ENCODE measurements around the gene FAM210B. TPM values are rescaled to one million over a fixed set of nuclear protein-coding genes. Genes with fewer than 3 reads are reported as not detected.

The FAM210B gene
- total and polyA plus RNA-seq, 7 donors: 17.0 to 52.2 (median 41.9) TPM

DNA sequence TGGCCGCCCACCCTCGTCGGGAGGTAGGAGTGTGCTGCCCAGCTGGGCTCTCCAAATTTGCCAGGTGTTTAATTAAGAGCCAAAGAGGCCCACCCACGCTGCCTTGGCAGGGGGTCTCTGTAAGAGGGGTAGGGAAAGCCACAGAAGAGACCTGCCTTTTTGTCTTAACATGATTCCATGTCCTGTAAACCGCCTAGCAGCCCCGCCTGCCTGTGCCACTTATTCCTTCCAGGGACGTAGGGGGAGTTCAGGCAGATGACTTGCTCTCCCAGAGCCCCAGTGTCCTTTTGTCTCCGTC is 2.1 kb downstream of the FAM210B start:
- Histone ChIP-seq H3K27ac (peak overlapping the region in 3 of 4 donors; percentile 89 to 91 (median 91)), H3K9me3 (no peaks in the 10 kb centered on the region), H3K4me1 (peaks cover 0 to 34% (median 27%) of the 10 kb centered on the region in 4 donors), H3K27me3 (no peaks in the 10 kb centered on the region), H3K4me3 (peak overlapping the region in 1 of 4 donors; percentile 100), H3K36me3 (peaks cover 8 to 16% (median 11%) of the 10 kb centered on the region in 4 donors)
- WGBS, 2 donors: 93 to 94% methylated on average over 8 of the region's 8 CpGs
- TF ChIP-seq POLR2AphosphoS5 (IDR thresholded peaks at IDR 0.05): no peak
- TF ChIP-seq EP300 (IDR thresholded peaks at IDR 0.05): no peak
- TF ChIP-seq, protein P1, sequence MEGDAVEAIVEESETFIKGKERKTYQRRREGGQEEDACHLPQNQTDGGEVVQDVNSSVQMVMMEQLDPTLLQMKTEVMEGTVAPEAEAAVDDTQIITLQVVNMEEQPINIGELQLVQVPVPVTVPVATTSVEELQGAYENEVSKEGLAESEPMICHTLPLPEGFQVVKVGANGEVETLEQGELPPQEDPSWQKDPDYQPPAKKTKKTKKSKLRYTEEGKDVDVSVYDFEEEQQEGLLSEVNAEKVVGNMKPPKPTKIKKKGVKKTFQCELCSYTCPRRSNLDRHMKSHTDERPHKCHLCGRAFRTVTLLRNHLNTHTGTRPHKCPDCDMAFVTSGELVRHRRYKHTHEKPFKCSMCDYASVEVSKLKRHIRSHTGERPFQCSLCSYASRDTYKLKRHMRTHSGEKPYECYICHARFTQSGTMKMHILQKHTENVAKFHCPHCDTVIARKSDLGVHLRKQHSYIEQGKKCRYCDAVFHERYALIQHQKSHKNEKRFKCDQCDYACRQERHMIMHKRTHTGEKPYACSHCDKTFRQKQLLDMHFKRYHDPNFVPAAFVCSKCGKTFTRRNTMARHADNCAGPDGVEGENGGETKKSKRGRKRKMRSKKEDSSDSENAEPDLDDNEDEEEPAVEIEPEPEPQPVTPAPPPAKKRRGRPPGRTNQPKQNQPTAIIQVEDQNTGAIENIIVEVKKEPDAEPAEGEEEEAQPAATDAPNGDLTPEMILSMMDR (IDR thresholded peaks at IDR 0.05): no peak
- TF ChIP-seq POLR2A (IDR thresholded peaks at IDR 0.05): no peak
- intact Hi-C loops (cut with DNase I): no loop called here
- no peak for DNase-seq

DNA sequence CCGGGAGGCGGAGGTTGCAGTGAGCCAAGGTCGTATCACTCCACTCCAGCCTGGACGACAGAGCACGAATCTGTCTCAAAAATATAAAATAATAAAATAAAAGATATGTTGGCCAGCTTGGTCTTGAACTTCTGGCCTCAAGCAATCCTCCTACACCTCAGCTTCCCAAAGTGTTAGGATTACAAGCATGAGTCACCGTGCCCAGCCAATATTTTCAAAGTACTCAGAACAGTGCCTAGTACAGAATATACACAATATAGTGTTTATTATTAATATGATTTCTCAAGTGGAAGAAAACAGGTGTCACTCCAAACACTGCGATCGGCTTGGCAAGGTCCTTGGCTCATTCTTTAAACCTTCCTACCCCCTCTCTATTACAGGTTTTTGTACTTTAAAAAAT is 3.1 kb downstream of the FAM210B start:
- H3K36me3 ChIP-seq: peaks cover 14 to 27% (median 18%) of the 10 kb centered on the region in 4 donors
- 90 to 95% methylated on average over 8 of the region's 8 CpGs for WGBS, 2 donors
- no peak for DNase-seq
- H3K27me3 ChIP-seq: no peaks in the 10 kb centered on the region
- TF ChIP-seq POLR2A (IDR thresholded peaks at IDR 0.05): no peak
- no peak for TF ChIP-seq EP300 (IDR thresholded peaks at IDR 0.05)
- TF ChIP-seq, protein P1 (IDR thresholded peaks at IDR 0.05): no peak
- TF ChIP-seq POLR2AphosphoS5 (IDR thresholded peaks at IDR 0.05): no peak
- H3K27ac ChIP-seq: no peak overlapping the region
- H3K9me3 ChIP-seq: no peaks in the 10 kb centered on the region
- peaks cover 0 to 34% (median 27%) of the 10 kb centered on the region in 4 donors for H3K4me1 ChIP-seq
- intact Hi-C loops (cut with DNase I): no loop called here
- H3K4me3 ChIP-seq: no peak overlapping the region

DNA sequence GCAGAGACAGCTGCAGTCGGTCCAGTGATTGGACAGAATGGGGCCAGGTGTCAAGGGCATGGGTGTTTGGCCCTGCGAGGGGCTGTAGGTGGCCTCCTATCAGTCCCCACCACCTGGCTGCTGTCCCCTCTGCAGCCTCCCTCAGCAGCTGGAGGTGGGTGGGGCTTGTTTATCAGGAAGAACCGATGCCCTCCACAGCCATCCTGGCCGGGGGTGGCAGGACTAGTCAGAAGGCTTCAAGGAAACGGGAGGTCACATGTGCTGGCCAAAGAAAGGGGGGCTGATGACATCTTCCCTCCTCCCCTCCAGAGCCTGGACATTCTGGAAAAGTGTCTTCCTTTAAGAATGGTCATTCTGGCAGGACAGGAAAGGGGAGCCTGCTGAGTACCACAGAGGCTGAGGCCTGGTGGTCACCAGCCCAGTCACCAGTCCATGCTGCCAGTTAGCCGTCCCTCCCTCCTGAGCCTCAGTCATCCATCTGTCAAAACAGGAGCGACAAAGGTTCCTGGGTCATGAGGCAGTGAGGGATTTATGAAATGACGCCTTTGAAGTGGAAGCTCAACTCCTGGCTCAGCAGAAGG is 4.1 kb downstream of the FAM210B start:
- Histone ChIP-seq H3K4me3 (no peak overlapping the region), H3K9me3 (no peaks in the 10 kb centered on the region), H3K4me1 (peaks cover 0 to 34% (median 27%) of the 10 kb centered on the region in 4 donors), H3K27ac (no peak overlapping the region), H3K36me3 (peaks cover 14 to 37% (median 23%) of the 10 kb centered on the region in 4 donors), H3K27me3 (no peaks in the 10 kb centered on the region)
- TF ChIP-seq POLR2A (IDR thresholded peaks at IDR 0.05) (no peak), POLR2AphosphoS5 (IDR thresholded peaks at IDR 0.05) (no peak), EP300 (IDR thresholded peaks at IDR 0.05) (no peak)
- TF ChIP-seq, protein P1 (IDR thresholded peaks at IDR 0.05): no peak
- DNase-seq: no peak
- WGBS, 2 donors: 54 to 55% methylated on average over 8 of the region's 8 CpGs
- intact Hi-C loops (cut with DNase I): no loop called here

DNA sequence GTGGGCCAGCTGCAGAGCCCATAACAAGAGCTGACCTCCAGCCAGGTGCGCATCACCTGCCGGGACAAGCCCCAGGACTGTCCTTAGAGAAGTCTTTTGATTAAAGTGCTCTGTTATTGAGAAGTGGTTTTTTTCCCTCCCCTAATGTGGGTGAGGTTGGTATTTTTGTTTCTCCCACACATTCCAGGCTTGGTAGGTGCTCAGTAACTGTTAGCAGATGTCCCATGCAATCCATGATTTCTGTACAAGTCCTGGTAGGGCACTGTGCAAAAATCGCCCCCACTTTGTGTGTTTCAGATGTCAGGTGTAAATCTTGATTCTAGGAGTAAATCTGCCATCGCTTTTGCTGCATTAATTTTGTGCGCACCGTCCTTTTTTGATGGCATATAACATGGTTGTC is 4.7 kb downstream of the FAM210B start:
- DNase-seq: no peak
- 94 to 96% methylated on average over 6 of the region's 6 CpGs for WGBS, 2 donors
- no peaks in the 10 kb centered on the region for H3K27me3 ChIP-seq
- intact Hi-C loops (cut with DNase I): no loop called here
- peaks cover 0 to 34% (median 27%) of the 10 kb centered on the region in 4 donors for H3K4me1 ChIP-seq
- peaks cover 14 to 43% (median 24%) of the 10 kb centered on the region in 4 donors for H3K36me3 ChIP-seq
- H3K4me3 ChIP-seq: no peak overlapping the region
- H3K27ac ChIP-seq: no peak overlapping the region
- TF ChIP-seq EP300 (IDR thresholded peaks at IDR 0.05): no peak
- TF ChIP-seq POLR2AphosphoS5 (IDR thresholded peaks at IDR 0.05): no peak
- no peak for TF ChIP-seq POLR2A (IDR thresholded peaks at IDR 0.05)
- TF ChIP-seq, protein P1 (IDR thresholded peaks at IDR 0.05): no peak
- no peaks in the 10 kb centered on the region for H3K9me3 ChIP-seq
